CD4-positive, alpha-beta T cell treated with Interleukin-17A for 4 hours (primary cell): ENCODE results near the gene KCNIP2.
A peak's percentile ranks its signal among the peaks of the same experiment; 100 is the strongest.

Experiments
- DNase-seq: peaks from one replicate; pipeline ENCODE4 v3.0.0-alpha.2; 2020; ENCODE audit warnings: mixed read lengths

KCNIP2 gene

DNA sequence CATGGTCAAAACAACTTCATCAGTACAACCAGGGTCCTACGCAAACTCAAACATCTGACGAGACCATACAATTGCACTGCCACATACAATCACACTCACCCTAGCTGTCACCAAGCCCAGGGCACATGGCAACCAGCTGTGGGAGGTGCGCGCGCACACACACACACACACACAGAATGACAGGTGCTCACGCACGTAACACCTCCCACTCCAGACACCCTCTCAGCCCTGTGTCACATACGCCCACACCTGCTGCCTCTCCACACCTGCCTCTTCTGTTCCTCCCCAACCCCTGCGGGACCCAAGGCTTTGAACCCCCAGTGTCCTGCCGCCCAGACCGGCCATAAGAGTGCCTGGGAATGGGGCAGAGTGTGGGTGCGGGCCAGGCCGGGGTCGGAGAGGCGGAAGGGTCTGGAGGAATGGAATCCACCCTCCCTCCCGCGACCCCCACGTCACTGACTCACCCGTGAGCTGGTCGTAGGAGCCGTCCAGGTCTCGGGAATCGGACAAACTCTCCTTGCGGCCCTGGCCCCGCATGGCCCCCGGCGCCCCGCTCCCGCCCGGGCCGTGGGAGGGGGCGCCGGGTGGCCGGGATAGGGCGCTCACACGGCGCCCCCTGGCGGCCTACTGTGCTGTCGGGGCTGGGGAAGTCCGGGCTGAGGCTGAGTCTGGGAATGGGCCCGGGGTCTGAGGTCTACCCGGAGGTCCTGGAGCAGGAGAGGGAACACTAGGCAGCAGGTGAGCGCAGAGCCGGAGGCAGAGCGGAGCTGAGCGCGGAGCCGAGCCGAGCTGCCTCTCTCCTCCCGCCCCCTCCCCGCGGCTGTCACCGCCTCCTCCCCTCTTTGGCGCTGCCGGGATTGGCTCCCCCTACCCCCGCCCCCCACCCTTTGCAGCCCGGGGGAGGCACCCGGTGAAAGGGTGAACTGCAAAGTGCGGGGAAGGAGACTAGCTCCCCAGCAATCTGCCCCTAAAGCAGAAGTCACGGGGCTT lies at the start of gene KCNIP2:
TSS of gene KCNIP2 (minus strand) at position 769 of the 990 bp plus-strand sequence. CDS start at position 537, 232 bp downstream.
- peak; percentile 75 for DNase-seq

DNA sequence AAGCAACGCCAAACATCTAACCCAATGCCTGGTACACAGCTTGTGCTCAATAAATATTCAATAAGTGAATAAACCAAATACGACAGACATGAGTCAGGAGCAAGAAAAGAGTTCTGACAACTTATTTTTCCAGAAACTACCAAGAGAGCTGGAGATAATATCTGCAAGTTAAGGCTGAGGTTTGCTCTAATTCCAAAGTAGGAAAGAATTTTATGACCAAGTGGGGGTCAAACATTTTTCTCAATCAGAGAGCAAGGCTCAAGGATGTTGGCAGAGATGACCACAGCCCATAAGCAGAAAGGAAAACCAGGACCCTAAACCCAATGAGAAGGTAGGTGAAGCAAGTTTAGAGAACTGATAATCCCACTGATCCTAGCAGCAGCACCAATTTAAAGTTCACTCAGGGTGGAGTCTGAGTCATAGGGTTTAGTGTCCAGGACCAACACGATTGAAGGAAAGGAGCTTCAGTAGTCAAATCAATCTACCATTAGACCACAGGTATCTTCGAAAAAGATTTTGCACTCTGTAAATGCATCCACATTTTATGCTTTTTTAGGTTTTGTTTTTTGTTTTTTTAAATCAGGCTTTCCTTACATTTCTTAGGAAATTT lies 49.3 kb upstream of the KCNIP2 start:
- no peak for DNase-seq

GRCh38 chr10:101889256-101890210 lies 45.9 kb upstream of the KCNIP2 start:
- peak; percentile 74 for DNase-seq

- no peak for DNase-seq
Observed at GRCh38 chr10:101888251-101888949, 44.8 kb upstream of the KCNIP2 start.

DNA sequence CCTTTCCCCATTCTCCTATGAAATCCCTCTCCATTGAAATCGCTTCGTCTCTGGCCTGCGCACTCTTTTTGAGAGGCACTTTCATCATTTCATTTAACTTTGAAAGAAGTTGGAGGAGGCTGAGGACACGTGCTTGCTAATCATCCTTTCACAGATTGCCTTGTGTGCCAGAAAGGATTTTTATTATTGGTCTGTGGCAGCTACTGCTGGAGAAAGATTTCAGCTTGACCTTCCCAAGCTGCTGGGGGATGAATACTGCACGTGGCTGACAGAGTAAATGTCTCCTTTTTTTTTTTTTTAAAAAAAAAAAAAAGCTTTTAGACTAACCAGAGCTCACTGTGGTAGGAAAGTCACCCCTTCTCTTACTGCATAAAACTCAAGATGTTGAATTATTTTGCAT lies 44.2 kb upstream of the KCNIP2 start:
- DNase-seq = no peak

DNA sequence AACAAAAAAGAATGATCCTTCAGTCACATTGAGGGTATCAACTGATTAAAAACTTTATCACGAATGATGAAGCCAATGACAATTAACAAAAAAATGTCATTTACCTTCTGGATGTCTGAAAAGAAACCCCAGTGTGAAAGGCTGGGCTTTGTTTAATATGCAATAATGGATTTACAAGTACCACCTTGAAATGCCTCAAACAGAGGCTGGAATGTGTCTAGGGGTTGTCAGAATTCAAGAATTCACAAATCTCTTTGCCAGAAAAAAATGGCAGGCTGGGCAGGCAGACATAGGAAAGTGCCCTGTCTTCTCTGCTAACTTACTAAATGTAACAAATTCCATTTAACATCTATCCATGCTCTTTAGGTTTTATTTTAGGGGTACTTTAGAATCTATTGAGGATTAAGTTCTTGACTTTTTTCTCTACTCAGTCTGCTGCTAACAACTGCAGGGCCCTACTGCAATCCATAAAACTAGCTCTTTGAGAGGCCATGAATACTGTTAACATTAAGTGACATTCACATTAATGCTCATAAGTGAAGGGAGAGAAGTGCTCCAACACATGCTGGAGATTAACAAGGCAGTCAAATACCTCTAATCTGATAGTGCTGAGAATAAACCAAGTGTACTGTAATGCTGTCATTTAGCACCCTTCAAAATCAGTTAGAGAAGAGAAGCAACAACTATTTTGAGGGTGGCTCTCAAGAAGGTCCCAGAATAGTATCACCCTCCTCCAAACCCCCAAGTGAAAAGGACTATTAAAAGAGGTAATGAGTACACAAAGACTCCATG lies 43.1 kb upstream of the KCNIP2 start:
- DNase-seq = no peak

DNA sequence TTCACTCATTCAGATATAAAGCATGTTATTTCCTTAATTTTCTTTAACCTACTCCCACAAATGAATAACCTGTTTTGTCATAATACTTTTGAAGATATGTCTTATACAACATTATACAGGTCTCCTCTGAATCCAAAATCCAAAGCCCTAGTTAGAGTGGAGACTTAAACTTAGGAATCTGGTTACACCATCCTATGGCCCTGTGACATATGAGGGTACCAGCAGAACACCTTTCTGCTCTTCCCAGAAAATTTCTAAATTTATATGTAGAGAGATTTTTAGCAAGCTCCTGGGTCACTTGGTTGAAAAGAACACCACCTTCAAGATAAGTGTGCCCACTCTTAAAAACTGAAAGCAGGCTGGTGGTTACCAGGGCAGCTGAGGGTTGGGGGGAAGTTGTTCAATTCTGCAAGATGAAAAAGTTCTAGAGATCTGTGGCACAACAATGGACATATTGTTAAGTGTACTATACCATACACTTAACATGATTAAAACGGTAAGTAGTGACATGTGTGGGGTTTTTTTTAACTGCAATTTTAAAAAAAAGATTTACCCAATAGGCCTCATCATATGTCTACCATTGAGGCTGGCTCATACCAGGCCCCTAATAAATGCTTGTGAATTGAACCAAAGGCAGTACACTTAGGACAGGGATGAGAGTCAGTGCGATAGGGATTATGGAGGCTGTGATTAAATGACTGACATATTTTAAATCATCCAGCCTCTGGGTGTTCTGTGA lies 37.6 kb upstream of the KCNIP2 start:
- DNase-seq = no peak

- no peak for DNase-seq
Observed at GRCh38 chr10:101880232-101880573, 36.6 kb upstream of the KCNIP2 start.

GRCh38 chr10:101879456-101880231 lies 36.0 kb upstream of the KCNIP2 start:
- DNase-seq = no peak

GRCh38 chr10:101878869-101879268 lies 35.3 kb upstream of the KCNIP2 start:
- no peak for DNase-seq

DNA sequence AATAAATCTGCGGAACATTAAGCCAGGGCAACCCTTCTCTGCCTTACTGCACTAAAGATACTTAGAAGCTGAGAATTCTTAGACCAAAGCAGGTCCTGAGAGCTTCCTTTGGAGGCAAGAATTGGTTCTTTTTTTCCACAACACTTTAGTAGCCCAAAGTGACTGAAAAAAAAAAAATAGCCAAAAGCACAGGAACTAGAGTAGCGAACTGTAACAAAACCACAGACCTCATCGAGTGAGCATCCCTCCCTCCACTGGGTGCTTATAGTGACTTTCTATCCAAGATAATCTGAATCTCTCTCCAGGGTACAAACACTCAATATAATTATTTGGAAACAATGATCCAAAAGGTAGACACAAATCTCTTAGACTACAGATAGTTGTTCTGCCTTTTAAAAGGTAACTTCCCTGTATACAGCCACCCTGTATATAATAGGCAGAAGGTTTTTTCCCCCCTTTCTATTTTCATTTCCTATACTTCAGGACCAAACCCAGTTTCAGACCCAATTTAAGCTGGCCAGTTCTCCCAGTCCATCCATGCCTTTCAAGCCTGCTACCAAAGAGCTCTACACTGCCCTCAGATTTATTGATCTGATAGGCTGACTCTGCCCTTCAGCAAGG lies 31.6 kb upstream of the KCNIP2 start:
- no peak for DNase-seq

DNA sequence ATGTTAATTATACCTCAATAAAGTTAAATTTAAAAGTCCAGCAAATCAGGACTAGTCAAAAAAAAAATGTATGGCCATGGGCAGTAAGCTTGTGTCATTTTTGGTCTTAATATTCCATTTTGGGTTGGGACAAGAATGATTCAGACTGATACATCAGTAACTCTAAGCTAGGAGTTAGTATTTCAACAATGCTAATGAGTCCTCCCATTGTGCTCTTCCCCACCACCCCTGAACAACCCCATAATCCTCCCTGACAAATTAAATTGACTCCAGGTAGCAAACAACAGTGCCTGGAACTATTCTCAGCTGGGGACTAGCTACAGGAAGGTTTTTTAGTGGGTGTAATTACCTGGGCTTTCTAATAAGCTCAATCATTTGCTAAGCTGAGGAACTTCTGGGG lies 30.7 kb upstream of the KCNIP2 start:
- no peak for DNase-seq

DNA sequence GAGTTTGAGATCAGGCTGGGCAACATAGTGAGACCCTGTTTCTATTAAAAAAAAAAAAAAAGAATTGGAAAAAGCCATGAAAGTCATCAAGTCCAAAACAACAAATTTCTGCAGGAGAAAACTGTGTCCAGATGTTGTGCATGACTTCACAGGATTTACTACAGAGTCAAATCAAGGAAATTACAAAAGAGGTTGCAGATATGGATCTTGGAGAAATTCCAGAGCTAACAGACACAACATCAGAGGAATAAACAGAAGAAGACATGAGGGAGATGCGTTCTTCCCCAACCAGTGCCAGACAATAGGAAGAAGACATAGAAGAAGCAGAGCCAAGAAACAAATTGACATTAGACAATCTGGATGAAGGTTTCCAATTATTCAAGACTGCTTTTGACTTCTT lies 24.3 kb upstream of the KCNIP2 start:
- DNase-seq = no peak

DNA sequence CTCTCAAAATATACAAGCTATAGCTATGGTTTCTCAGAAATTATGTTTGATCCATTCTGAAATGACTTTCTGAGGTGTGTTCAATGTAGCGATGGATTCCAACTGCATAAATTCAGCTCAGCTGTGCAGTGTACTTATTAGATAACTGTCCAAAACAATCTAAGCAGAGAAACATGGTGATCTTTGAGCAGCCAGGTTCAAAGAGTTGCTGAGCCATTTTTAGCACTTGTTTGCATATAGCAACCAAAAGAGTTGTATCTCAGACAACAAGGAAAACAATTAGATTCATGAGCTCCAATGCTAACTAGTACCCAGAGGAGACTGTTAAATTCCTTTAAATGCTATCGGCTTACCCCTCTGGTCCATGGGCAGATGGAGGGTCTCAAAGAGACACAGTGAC lies 15.9 kb upstream of the KCNIP2 start:
- DNase-seq = no peak

- no peak for DNase-seq
Observed at GRCh38 chr10:101858723-101859500, 15.3 kb upstream of the KCNIP2 start.

GRCh38 chr10:101857802-101858476 lies 14.3 kb upstream of the KCNIP2 start:
- no peak for DNase-seq

- no peak for DNase-seq
Observed at GRCh38 chr10:101856626-101857025, 13.0 kb upstream of the KCNIP2 start.
